ENCODE results near the gene TCEAL3.
"Not testable (repeated sequence)": the region's sequence is repeated elsewhere in the genome, so short reads cannot be mapped to it uniquely, and the experiment has no call there.

The TCEAL3 gene

GRCh38 chrX:103624111-103624510, 16.3 kb downstream of the TCEAL3 start:
- DNase-seq (ENCODE audit: low read depth in 2 of 3, low spot score in 1 of 3): no peak

GRCh38 chrX:103626855-103627254, 19.1 kb downstream of the TCEAL3 start:
- DNase-seq (ENCODE audit: low read depth in 2 of 3, low spot score in 1 of 3): no peak

GRCh38 chrX:103628386-103629317, 20.9 kb downstream of the TCEAL3 start, which contains the start of gene TCEAL1:
TSS of gene TCEAL1 (plus strand) at chrX:103628975. CDS start at chrX:103629917, 942 bp downstream.
- peak in 1 of 3 donors; percentile 18 for DNase-seq (ENCODE audit: low read depth in 2 of 3, low spot score in 1 of 3)

- no peak for DNase-seq (ENCODE audit: low read depth in 2 of 3, low spot score in 1 of 3)
Measured at GRCh38 chrX:103629318-103630170, 21.8 kb downstream of the TCEAL3 start.

DNA sequence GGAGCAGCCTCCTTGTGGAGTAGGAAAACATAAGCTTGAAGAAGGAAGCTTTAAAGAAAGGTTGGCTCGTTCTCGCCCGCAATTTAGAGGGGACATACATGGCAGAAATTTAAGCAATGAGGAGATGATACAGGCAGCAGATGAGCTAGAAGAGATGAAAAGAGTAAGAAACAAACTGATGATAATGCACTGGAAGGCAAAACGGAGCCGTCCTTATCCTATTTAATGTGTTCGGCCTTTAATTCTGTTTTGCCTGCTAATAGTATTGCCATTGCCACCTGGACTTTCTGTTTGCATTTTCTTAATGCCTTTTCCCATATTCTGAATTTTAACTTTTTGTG, 22.4 kb downstream of the TCEAL3 start:
- no peak for DNase-seq (ENCODE audit: low read depth in 2 of 3, low spot score in 1 of 3)

DNA sequence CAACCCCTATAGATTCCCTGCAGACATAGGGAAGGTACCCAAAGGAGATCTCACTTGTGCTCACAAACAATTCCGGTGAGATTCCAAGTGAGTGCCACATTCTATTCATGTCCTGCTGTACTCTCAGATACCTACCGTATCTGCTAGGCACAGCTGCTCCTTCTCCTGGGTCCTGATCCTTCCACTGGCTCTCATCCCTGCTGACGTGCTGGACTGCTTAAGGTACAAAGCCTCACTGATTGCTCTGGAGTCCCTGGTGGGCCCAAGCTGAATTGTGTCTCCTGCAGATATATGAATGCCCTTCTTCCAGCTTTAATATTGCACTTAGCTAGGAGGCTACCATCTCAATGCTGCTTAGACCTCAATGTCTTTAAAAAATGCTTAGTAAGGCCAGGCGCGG, 23.4 kb downstream of the TCEAL3 start:
- no peak for DNase-seq (ENCODE audit: low read depth in 2 of 3, low spot score in 1 of 3)

GRCh38 chrX:103635436-103635835, 27.7 kb downstream of the TCEAL3 start:
- no peak for DNase-seq (ENCODE audit: low read depth in 2 of 3, low spot score in 1 of 3)

- DNase-seq (ENCODE audit: low read depth in 2 of 3, low spot score in 1 of 3): no peak
Measured at GRCh38 chrX:103637604-103638338, 30.0 kb downstream of the TCEAL3 start.

- DNase-seq (ENCODE audit: low read depth in 2 of 3, low spot score in 1 of 3): not testable (repeated sequence)
Measured at GRCh38 chrX:103638479-103639346, 30.9 kb downstream of the TCEAL3 start.

GRCh38 chrX:103640401-103641155, 32.8 kb downstream of the TCEAL3 start:
- no peak for DNase-seq (ENCODE audit: low read depth in 2 of 3, low spot score in 1 of 3)

DNA sequence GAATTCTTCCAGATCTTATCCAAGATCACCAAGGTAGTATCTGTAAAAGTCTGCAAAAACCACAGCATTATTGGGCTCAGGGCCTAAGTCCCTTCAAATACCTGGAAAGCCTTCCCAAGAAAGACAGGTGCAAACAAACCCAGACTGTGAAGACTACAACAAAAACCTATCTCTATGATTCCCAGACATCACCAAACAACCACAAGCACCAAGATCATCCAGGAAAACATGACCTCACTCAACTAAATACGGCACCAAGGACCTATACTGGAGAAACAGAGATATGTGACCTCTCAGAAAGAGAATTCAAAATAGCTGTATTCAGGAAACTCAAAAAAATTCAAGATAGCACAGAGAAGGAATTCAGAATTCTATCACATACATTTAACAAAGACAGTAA, 36.4 kb downstream of the TCEAL3 start:
- DNase-seq (ENCODE audit: low read depth in 2 of 3, low spot score in 1 of 3): no peak

GRCh38 chrX:103647630-103648029, 39.9 kb downstream of the TCEAL3 start:
- no peak for DNase-seq (ENCODE audit: low read depth in 2 of 3, low spot score in 1 of 3)

DNA sequence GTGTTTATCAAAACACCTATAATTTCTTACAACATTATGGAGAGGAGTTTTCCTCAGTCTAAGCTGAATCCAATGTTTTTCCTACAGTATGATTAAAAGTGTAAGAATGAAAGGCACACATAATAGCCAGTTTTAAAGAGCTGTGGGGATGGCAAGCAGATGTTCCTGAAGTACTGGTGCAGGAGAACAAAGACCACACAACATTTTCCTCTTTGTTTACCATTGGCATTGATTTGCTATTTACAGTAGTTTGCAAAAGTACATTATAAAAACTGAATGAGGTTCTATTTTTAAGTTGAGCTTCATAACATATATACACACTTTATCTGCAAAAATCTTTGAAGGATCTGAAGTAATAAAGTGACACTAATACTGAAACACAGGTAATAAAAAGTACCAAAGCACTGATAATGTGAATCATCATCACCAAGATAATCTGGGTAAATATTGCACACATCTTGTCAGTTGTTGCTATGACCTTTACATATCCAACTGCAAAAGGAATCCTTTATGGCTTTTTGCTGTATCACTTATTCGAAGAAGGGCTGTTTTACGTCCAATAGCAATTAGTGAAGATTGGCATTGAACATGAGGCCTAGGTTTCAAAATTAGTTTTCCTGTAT, 43.5 kb downstream of the TCEAL3 start:
- no peak for DNase-seq (ENCODE audit: low read depth in 2 of 3, low spot score in 1 of 3)

DNA sequence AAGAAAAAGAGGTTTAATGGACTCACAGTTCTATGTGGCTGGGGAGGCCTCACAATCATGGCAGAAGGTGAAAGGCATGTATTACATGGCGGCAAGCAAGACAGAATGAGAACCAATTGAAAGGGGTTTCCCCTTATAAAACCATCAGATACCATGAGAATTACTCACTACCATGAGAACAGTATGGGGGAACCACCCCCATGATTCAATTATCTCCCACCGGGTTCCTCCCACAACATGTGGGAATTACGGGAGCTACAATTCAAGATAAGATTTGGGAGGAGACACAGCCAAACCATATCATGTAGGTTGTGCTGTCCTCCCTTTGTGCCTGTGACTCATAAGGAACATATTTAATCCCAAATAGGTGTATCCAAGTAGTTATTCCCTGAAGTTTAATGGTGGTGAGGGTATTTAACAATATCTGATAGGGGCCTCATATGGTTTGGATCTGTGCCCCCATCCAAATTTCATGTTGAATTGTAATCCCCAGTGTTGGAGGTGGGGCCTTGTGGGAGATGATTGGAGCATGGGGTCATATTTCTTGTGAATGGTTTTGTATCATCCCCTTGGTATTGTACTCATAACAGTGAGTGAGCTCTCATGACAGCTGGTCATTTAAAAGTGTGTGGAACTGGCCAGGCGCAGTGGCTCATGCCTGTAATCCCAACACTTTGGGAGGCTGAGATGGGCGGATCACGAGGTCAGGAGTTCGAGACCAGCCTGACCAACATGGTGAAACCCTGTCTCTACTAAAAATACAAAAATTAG, 47.7 kb downstream of the TCEAL3 start:
- not testable (repeated sequence) for DNase-seq (ENCODE audit: low read depth in 2 of 3, low spot score in 1 of 3)

GRCh38 chrX:103656617-103657016, 48.9 kb downstream of the TCEAL3 start:
- DNase-seq (ENCODE audit: low read depth in 2 of 3, low spot score in 1 of 3): no peak

DNA sequence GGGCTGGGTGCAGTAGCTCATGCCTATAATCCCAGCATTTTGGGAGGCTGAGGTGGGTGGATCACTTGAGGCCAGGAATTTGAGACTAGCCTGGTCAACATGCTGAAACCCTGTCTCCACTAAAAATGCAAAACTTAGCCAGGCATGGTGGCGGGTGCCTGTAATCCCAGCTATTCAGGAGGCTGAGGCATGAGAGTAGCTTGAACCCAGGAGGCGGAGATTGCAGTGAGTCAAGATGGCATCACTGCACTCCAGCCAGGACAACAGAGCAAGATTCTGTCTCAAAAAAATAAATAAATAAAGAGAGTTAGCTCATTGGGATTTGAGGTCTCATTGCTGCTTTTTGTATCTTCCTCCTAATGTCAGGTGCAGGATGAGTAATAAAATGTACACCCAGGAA, 49.3 kb downstream of the TCEAL3 start:
- DNase-seq (ENCODE audit: low read depth in 2 of 3, low spot score in 1 of 3): not testable (repeated sequence)

DNA sequence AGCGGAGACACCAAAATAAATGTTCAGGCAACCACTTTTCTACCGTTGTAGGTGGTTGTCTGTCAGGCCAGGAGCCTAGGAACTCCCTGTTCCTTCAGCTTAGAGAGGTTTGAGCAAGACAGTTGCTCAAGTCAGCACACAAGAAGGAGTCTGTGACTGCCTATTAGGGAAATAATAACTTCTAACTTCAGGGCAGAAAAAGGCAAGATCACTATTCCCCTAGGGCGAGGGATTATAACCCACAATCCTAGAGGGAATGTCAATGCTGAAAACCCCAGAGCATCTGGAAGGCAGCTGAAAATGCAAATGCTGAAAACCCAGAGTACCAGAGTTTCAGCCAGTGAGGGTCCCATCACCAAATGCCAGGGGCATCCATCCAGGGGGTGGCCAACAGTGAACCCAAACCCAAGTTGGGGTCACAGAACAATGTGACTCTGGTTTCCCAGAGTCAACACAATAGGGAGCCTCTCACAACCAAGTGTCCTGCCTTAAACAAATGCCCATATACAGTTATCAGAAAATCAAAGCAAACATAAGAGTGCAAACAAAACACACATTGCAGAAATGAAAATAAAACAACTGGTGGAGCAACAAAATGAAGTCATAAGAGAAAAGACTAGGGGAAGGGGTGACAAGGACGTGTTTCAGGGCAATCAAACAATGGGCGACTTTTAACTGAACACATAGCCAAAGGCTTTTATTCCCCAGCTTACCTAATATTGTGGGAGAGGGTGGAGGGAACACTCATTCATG, 51.1 kb downstream of the TCEAL3 start:
- no peak for DNase-seq (ENCODE audit: low read depth in 2 of 3, low spot score in 1 of 3)

DNA sequence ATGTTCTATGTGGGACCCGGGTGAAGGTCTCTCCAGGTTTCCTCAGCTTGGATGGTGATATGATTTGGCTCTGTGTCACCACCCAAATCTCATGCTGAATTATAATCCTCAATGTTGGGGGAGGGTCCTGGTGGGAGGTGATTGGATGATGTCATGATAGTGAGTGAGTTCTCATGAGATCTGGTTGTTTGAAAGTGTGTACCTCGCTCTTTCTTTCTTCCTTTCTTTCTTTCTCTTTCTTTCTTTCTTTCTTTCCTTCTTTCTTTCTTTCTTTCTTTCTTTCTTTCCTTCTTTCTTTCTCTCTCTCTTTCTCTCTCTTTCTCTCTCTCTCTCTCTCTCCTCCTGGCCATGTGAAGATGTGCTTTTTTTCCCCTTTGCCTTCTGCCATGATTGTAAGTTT, 51.7 kb downstream of the TCEAL3 start:
- DNase-seq (ENCODE audit: low read depth in 2 of 3, low spot score in 1 of 3): not testable (repeated sequence)
